ENCODE data around the gene REEP2.
A peak's percentile ranks its signal among the peaks of the same experiment; 100 is the strongest.

Gene REEP2

DNA sequence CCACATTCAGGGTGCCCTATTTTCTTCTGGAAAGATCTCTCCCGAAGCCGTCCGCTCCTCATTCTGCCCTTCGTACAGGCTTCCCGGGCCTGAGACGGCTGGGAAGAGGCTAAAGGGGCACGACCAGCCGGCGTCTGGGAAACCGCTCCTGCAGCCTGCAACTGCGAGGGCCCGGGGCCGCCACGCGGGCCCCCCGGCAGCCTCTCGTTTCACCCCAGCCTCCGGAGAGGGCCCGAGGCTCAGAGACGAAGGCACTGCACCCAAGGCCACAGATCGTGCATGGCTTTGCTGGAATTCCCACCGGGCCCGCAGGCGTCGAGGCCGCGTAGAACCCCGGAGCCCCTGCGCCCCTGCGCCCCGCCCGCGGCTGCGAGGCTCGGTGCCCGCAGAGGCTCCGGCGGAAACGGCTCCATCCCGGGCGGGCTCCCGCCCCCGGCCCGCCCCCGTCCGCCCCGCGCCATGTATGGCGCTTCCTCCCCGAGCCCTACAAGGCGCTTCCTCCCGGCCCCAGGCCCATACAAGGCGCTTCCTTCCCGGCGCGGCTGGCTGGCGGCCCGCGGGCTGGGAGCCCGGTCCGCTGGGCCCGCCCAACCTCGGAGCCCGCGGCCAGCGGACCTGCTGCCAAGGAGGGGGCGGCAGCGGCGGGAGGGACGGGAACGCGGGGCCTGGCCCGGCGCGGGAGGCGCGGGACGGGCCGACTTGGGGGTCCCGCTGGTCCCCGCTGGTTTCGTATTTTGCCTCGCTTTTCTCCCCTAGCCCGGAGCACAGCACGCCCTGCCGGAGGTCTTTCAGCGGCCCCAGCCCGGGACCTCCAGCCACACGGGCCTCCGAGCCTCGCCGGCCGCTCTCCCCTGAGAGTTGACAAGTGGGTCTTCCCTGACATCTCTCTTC is 53.1 kb downstream of the REEP2 start:
- intact Hi-C loops (cut with DNase I; ENCODE audit: low total_unique reads) = no loop called here
- peak overlapping the region; percentile 63 for H3K27ac ChIP-seq
- peaks cover 0 to 36% of the 10 kb centered on the region in 2 donors for H3K27me3 ChIP-seq
- H3K4me1 ChIP-seq = peaks cover 0 to 40% (median 31%) of the 10 kb centered on the region in 4 donors
- DNase-seq = peak; percentile 90 to 96
- TF ChIP-seq, protein P1, sequence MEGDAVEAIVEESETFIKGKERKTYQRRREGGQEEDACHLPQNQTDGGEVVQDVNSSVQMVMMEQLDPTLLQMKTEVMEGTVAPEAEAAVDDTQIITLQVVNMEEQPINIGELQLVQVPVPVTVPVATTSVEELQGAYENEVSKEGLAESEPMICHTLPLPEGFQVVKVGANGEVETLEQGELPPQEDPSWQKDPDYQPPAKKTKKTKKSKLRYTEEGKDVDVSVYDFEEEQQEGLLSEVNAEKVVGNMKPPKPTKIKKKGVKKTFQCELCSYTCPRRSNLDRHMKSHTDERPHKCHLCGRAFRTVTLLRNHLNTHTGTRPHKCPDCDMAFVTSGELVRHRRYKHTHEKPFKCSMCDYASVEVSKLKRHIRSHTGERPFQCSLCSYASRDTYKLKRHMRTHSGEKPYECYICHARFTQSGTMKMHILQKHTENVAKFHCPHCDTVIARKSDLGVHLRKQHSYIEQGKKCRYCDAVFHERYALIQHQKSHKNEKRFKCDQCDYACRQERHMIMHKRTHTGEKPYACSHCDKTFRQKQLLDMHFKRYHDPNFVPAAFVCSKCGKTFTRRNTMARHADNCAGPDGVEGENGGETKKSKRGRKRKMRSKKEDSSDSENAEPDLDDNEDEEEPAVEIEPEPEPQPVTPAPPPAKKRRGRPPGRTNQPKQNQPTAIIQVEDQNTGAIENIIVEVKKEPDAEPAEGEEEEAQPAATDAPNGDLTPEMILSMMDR (IDR thresholded peaks at IDR 0.05) = no peak
- no peaks in the 10 kb centered on the region for H3K36me3 ChIP-seq
- no peaks in the 10 kb centered on the region for H3K9me3 ChIP-seq
- peak overlapping the region; percentile 51 to 64 for H3K4me3 ChIP-seq

DNA sequence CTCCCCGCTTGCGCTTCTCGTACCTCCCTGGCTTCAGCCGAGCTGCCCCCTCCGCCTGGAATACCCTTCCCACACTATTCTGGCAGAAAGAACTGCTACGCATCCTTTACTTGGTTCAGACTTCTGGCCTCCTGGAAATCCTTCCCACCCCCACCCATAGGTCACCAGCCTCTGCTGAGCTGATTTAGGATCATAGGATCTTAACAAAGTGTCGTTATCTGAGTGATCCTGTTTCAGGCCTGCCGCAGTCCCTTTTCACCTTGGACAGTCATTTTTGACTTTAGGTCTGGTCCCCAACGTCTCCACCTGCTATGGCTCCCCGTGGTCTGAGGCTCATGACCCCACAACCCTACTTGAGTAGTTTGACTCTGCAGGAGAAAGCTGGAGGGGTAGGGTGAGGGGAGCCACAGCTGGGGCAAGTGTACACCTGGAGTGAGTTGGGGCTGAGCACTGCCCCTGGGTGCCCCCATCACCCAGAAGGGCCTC is 53.7 kb downstream of the REEP2 start:
- Histone ChIP-seq H3K27me3 (peaks cover 0 to 36% of the 10 kb centered on the region in 2 donors), H3K27ac (peak overlapping the region; percentile 63), H3K36me3 (no peaks in the 10 kb centered on the region), H3K4me3 (peak overlapping the region; percentile 51 to 64), H3K9me3 (no peaks in the 10 kb centered on the region), H3K4me1 (peaks cover 0 to 40% (median 31%) of the 10 kb centered on the region in 4 donors)
- TF ChIP-seq, protein P1 (IDR thresholded peaks at IDR 0.05) = no peak
- intact Hi-C loops (cut with DNase I; ENCODE audit: low total_unique reads) = no loop called here
- DNase-seq = no peak

DNA sequence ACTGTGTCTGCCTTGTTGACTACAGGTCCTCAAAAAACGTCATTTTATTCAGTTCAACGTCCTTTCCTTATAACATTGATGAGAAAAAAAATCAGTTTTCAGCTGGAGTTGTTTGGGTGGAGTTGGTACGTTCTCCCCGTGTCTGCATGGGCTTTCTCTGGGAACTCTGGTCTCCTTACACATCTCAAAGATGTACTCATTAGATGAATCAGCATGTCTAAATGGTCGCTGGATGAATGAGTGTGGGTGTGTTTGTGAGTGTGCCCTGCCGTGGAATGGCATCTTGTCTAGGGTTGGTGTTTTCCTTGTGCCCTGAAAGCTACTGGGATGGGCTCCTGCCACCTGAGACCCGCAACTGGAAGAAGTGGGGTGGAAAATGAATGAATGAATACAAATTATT is 56.5 kb downstream of the REEP2 start:
- Histone ChIP-seq H3K36me3 (no peaks in the 10 kb centered on the region), H3K4me1 (peaks cover 0 to 29% (median 22%) of the 10 kb centered on the region in 4 donors), H3K4me3 (no peak overlapping the region), H3K27ac (no peak overlapping the region), H3K9me3 (no peaks in the 10 kb centered on the region), H3K27me3 (peaks cover 0 to 13% of the 10 kb centered on the region in 2 donors)
- DNase-seq = no peak
- TF ChIP-seq, protein P1 (IDR thresholded peaks at IDR 0.05) = no peak
- intact Hi-C loops (cut with DNase I; ENCODE audit: low total_unique reads) = no loop called here
